Activated effector memory CD4-positive, alpha-beta T cell treated with anti-CD3 and anti-CD28 coated beads, Interleukin-2, amount 50 U/mL, for 16 hours (primary cell): Measurements from ENCODE around the gene ARRDC2.
"Not testable (repeated sequence)": the region's sequence is repeated elsewhere in the genome, so short reads cannot be mapped to it uniquely, and the experiment has no call there.

Experiments used
- DNase-seq: peaks from one replicate; pipeline ENCODE4 v3.0.0-alpha.2; 2020

ARRDC2 gene

DNA sequence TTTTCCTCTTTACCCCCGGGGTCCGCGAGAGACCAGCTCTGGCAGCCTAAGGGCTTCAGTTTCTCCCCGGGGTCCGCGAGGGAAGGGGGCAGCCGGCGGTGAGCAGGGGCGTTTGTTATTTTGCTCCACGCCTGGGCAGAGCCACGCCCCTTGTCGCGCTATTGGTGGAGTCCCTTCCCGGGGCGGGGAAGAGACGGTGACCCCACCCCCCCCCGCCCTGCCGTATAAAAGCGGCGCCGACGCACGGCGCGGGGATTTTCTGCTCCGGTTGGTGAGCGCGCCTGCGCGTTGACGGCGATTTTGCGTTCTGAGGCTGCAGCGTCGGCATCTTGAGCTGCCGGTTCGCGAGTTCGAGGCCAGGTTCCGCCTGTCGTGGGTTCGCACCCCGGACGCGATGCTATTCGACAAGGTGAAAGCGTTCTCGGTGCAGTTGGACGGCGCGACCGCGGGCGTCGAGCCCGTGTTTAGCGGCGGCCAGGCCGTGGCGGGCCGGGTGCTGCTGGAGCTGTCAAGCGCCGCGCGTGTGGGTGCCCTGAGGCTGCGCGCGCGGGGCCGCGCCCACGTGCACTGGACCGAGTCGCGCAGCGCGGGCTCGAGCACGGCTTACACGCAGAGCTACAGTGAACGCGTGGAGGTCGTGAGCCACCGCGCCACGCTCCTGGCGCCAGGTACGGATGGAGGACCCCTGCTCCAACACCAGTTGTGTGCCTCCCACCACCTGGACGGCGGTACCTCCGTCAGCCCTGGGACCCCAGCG, at the start of gene ARRDC2:
TSS of gene ARRDC2 (plus strand) at position 254 of the 757 bp plus-strand sequence. CDS start at position 395, 141 bp downstream.
- peak; percentile 95 for DNase-seq

DNA sequence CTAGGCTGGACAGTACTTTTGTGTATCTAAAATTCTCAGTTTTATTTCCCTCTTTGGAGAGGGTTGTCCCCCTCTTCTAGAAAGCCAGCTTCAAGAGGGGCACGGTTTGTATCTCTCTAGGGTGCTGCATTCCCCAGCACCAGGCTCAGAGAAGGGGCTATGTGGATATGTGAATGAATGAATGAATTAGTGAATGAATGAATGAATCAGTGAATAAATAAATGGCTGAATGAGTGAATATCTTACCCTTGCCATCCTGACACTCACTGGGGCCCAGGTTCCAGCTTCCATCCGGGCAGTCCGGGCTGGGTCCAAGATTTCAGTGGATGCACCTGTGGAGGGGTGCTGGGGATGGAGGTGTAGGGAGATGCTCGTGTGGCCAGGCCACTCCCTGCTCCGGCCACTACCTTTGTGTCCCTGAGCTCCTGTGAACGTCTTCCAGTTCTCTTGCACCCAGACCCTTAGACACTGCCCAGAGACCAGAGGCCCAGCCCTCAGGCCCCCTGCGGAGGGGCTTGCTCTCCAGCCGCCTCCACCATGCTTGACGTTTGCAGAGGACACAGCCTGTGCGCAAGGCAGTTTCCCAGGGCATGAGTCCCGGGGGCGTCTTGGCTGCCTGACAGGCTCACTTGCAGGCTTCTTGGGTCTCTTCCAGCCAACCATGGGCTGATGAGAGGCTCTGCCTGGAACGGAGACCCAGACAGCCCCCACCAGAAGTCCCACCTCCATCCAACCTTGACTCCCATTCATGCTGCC, 43.9 kb upstream of the ARRDC2 start:
- DNase-seq: peak; percentile 55

DNA sequence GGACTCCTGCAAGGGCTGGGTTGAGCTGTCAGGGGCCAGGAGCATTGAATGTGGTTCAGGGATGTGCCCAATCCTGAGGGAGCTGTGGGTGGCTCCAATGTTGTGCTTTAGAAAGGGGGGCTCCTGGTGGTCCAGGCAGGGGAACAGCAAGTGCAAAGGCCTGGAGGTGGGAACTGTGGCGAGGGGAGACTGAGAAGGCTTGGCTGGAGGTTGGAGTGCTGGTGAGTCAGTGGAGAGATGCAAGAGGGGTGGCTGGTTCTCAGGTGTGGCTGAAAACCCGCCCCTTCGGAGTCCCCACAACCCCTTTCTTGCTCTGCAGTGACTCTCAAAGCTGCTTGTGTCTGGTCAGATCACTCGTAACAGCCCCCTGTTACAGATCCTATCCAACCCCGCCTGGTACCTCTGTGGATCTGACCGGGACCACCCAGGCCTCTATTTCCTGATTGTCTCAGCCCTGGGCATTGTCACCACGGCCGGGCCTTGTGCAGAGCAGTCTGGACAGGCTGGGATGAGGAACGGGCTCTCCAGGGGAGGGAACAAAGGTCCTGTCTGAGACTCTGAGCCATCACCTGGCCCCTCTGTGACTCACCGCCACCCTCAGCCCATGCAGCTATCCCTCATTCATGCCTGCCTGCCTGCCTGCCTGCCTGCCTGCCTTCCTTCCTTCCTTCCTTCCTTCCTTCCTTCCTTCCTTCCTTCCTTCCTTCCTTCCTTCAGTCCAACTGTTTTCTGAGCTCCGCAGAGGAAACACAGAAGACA, 42.4 kb upstream of the ARRDC2 start:
- peak; percentile 53 for DNase-seq

DNA sequence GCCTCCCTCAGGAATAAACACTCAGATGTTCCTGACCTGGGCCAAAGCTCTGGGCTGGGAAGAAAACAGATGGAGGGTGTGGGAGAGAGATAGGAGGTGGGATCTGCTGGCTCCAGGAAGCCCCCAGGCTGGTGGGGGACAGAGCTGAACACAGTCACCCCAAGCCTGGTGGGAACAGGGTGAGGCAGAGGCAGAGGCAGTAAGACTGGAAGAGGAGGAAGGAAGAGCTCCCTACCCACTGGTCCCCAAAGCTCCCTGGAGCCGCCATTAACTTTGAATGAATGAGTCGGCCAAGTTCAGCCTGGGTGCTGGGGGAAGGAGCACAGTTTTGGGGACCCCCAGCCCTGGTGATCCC, 41.9 kb upstream of the ARRDC2 start:
- DNase-seq: no peak

DNA sequence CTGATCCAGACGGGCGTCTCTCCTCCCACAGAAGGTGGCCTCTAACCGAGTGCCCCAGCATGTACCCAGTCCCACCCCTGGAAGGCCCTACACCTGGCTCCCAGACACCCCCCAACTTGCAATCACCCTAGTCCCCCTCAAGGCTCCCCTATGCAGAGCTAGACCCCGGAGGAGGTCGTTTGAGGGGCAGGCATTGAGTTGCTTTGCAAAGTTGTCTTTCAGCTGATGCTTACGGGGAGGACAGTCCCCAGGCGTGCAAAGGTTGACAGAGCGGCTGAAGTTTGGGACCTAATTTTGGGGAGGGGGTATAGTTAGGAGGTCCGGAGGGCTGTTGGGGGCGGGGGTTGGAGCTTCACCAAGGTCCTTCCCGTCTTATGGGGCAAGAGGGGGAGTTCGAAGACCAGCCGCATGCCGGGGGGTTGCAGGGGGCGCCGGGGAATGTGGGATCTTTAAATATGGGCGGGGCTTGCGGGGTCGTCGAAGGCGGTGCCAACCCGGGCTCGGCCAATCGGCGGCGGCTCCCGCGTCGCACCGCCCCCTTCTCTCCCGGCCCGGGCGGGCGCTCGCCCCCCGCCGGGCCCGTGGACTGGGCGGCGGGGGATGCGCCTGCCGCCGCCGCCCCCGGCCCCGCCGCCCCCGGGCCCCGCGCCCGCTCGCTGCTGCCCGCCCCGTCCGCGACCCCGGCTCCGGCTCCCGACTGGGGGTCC, 41.3 kb upstream of the ARRDC2 start, which contains the start of gene KCNN1:
TSS of gene KCNN1 (plus strand) at position 558 of the 707 bp plus-strand sequence. CDS start 6,782 bp downstream, outside the sequence.
- no peak for DNase-seq

DNA sequence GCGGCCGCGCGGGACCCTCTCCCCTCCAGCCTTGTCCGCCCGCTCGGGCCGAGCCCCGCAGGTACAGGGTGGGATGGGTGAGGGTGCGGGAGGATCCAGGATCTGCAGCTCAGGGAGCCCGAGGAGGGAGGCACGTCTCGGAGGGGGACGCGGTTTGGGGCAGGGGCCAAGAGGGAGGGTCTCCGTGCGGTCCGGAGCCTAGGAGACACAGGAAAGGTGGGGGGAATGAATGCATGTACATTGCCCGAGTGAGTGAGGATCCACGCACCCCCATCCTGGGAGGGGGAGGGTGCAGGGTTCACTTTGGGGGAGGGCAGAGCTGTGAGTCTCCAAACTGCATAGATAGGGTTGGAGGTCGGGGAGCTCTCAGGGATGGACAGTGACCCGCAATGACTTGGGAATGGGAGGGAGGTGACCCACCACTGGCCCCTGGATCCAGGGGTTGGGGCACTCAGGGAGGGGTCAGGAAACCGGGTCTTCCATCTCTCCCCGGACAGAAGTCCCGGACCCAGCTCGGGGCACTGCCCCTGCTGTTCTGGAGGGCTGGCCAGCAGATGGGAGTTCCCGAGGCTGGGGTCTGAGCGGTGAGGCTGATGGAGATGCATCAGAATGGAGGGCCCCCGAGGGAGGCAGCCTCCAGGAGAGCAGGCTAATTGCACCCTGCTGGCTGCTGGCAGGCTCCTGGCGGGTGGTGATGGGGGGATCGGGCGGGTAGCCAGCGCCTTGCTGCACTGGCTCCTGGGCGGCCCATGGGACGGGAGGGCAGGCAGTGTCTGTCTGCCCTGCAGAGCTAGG, 40.5 kb upstream of the ARRDC2 start:
- DNase-seq: no peak

DNA sequence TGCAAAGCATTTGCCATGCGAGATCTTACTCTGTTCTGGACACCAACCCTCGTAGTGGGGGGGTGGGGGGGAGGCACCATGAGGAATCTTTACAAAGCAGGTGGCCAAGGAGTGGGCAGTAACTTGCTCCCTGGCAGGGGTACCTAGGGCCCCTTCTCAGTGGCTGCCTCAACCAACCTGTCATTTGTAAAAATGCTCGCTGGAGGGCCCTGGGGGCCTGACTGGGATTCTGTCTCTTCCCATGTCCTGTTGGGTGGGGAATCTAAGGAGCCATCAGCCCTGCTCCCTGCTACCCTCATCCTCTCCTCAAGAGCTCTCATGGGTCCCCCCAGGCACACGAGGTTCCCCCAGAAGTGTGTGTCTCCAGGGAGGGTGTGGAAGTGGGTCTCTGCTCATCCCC, 39.6 kb upstream of the ARRDC2 start:
- no peak for DNase-seq

DNA sequence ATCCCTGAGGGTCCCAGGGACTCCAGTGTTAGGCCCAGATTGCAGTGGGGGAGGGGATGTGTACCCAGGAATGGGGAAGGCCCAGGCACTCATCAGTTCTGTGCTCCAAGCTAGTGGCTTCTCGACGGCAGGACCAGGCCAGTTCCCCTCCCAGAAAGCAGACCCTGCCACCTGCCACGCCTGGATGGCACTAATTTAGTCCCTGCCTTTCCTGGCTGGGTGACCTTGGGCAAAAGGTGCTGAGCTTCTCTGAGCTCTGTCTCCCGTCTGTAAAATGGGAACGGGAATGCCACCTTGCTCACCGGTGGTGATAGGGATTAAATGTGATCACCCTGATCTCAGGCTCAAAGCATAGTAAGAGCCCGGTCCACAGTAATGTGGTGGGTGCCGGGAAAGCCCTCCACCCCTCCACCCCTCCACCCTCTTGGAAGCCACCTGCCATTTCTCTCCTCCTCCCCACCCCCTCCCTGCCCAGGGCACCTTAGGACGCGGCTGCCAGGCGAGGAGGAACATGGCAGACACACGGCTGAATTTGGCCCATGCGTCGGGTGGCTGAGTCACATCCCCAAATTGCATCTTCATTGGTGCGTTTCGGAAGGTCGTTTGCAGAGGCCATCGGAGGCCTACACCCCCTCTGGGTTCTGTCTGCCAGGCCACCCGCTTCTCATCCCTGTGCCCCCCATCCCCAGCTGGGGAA, 38.7 kb upstream of the ARRDC2 start:
- no peak for DNase-seq

DNA sequence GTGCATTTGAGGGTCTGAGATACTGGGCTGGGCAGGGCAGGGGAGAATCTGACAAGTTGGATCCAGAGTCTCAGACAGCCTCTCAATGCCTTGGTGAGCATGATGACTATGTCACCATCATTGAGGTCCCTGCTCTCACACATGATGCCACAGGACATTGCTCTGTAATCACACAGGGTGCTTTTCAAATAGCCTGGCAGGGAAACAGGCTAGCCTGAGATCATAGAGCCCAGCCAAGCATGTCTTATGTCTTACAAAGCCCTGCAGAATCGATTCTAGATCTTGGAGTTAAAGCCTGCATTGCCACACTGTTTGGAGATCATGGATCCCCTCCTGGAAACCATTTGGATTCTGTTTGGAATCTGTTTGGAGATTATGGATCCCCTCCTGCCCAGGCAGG, 35.7 kb upstream of the ARRDC2 start:
- DNase-seq: no peak

DNA sequence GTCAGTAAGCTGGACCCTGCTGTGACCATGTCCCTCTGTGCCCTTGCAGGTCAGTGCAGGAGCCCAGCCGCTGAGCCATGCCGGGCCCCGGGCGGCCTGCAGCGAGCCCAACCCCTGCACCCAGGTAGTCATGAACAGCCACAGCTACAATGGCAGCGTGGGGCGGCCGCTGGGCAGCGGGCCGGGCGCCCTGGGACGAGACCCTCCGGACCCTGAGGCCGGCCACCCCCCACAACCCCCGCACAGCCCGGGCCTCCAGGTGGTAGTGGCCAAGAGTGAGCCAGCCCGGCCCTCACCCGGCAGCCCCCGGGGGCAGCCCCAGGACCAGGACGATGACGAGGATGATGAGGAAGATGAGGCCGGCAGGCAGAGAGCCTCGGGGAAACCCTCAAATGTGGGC, 34.2 kb upstream of the ARRDC2 start:
- DNase-seq: no peak

DNA sequence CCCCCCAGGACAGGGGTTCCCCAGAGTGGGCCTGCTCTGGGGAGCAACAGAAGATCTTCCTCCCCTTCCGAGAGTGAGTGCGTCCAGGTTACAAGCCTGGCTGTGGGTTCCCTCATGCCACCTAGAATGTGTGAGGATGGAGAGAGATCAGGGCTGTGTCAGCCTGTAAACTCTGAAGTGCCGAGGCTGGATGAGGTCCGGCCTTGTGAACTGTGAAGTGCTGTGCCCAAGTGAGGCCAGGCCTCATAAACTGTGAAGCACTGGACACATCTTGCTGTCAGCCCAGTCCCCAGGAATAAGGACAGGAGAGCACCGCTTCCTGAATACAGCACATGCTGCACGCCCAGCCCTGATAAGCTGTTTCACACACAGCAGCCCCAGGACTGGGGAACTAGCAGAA, 33.4 kb upstream of the ARRDC2 start:
- no peak for DNase-seq

DNA sequence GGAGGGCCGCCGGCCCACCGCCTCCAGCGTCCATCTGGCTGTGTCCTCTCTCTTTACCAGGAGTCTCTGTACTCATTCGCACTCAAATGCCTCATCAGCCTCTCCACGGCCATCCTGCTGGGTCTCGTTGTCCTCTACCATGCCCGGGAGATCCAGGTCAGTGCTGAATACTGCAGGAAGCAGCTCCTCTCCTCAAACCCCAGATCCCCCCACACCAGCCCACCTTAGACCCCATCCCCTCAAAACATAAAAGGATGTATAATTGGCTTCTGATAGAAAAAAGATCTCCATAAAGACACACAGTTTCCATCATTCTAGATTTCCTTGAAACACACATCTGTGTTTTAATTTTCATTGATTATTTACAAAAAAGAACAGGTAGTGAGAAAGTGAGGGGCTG, 32.9 kb upstream of the ARRDC2 start:
- DNase-seq: no peak

DNA sequence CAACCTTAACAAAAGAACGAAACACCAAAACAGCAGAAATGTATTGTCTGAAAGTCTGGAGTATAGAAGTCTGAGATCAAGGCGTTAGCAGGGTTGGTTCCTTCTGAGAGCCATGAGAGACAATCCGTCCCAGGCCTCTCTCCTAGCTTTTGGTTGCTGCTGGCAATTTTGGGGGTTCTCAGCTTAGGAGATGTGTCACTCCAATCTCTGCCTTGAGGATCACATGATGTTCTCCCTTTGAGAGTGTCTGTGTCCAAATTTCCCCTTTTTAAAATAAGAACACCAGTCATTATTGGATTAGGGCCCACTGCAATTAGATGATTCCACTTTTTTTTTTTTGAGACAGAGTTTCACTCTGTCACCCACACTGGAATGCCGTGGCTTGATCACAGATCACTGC, 30.9 kb upstream of the ARRDC2 start:
- DNase-seq: no peak

DNA sequence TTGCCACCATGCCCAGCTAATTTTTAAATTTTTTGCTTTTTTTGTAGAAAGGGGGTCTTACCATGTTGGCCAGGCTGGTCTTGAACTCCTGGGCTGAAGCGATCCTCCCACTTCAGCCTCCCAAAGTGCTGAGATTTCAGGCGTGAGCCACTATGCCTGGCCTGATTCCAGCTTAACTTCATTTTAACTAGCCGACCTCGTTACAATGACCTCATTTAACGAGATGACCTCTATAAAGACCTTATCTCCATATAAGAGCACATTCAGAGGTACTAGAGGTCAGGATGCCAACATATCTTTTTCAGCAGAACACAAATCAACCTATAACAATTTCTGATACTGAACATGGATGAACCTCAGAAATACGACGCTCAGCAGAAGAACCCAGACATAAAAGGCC, 30.5 kb upstream of the ARRDC2 start:
- no peak for DNase-seq

DNA sequence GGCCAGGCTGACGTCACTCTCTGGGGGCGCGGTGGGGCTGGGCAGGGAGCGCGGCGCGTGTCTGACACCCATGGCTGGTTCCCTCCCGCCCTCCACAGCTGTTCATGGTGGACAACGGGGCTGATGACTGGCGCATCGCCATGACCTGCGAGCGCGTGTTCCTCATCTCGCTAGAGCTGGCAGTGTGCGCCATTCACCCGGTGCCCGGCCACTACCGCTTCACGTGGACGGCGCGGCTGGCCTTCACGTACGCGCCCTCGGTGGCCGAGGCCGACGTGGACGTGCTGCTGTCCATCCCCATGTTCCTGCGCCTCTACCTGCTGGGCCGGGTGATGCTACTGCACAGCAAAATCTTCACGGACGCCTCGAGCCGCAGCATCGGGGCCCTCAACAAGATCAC, 26.4 kb upstream of the ARRDC2 start:
- DNase-seq: no peak

DNA sequence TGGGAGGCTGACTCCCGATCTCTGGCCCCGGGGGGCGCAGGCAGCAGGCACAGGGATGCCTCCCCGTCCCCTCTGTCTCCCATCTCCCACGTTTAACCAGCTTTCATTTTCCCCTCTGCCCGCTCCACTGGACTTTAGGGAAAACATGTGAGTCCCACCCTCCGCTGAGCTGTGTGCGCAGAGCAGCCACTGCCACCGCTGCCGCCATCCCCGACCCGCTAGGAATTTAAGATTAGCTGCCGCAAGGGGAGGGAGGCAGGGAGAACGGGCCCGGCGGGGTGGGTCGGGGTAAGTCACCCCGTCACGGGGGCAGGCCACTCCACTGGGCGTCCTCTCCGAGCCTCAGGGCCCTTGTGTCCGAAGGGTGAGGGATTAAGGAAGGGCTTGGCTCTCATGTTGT, 25.5 kb upstream of the ARRDC2 start:
- no peak for DNase-seq

DNA sequence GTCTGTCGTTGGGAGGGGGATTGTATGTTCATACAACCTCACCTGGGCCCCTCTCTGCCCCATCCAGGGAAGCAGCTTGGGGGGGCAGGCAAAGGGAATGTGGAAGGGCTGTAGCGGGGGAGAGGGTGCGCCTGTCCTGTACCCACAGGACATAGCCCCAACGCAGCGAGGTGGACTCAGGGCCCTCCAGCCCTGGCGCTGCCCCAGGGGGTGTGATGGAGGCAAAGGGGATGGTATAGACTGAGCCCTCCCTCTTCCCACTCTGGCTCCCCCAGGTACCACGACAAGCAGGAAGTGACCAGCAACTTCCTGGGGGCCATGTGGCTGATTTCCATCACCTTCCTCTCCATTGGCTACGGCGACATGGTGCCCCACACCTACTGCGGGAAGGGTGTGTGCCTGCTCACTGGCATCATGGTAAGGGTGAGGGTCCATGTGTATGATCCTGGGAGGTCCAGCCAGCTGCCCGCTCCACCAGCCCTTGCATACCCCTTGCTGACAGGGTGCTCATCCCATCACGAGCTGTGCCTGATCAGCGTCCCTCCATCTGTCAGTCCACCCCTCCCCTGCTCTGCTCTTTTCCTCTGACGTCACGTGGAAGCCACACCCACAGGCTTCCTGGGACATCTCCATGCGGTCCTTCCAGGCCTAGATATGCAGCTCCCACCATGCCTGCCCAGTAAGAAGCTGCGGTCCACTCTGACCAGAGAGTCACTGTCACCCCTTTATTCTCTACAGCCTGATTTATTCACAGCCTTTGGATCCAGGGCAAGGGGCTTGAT, 22.7 kb upstream of the ARRDC2 start:
- no peak for DNase-seq

DNA sequence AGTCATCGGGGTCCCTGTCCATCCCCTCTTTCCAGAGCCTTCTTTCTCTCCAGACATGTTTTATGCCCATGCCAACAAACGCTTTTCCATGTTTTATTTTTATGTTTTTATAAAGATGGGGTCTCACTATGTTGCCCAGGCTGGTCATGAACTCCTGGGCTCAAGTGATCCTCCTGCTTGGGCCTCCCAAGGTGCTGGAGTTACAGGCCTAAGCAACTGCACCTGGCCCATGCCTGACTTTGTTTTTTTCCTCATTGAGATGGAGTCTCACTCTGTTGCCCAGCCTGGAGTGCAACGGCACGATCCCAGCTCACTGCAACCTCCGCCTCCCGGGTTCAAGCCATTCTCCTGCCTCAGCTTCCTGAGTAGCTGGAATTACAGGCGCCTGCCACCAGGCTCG, 21.4 kb upstream of the ARRDC2 start:
- DNase-seq: not testable (repeated sequence)

DNA sequence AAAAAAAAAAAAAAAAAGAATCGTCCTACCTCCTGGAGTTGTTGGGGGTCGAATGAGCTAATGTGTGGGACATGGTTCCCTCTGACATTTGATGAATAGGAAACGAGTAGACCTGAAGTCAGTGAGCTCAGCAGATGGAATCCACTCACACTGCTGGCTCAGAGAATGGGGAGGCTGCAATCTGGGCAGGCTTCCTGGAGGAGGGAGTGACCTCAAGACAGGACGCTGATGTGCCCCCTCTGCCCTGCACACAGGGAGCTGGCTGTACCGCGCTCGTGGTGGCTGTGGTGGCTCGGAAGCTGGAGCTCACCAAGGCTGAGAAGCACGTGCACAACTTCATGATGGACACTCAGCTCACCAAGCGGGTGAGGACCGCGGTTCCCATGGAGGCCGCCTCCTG, 19.8 kb upstream of the ARRDC2 start:
- DNase-seq: no peak

DNA sequence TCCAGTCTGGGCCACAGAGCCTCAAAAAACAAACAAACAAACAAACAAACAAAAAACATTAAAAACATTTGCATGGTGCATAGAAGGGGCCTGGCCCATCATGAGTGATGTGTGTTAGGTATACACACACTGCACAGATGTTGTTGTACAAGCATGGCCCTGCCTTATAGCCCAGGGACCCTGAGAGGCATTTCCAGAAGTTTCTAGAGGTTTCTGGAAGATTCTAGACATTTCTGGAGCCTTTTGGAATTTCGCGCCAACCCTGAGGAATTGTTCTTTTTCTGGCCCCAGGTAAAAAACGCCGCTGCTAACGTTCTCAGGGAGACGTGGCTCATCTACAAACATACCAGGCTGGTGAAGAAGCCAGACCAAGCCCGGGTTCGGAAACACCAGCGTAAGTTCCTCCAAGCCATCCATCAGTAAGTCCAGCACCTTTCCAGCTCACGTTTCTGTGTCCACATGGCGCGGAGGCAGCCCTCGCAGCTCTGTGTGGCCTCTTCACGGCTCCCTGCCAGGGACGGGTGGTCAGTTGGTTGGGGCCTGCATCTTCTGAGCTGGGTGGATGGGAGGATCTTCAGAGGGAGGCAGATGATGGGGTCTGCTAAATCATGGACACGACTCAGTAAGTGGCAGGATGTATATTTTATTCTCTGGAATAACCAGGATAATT, 18.4 kb upstream of the ARRDC2 start:
- no peak for DNase-seq
